Epidermal melanocyte (primary cell): ENCODE data around the gene CREB5.

Experiments
- DNase-seq: peaks from one replicate; pipeline ENCODE4 v3.0.0; 2011; ENCODE audit warnings: low spot score; ENCODE audit not compliant: insufficient read length

The CREB5 gene

GRCh38 chr7:28631995-28632394, 219.7 kb downstream of the CREB5 start:
- DNase-seq: no peak

- DNase-seq: no peak
These were observed 226.6 kb downstream of the CREB5 start for GRCh38 chr7:28638914-28639313.

- no peak for DNase-seq
These were observed 227.7 kb downstream of the CREB5 start for GRCh38 chr7:28640001-28640400.

- no peak for DNase-seq
These were observed 229.6 kb downstream of the CREB5 start for GRCh38 chr7:28641752-28642545.

- no peak for DNase-seq
These were observed 230.9 kb downstream of the CREB5 start for GRCh38 chr7:28643188-28643569.

- no peak for DNase-seq
These were observed 231.4 kb downstream of the CREB5 start for GRCh38 chr7:28643584-28644340.

- DNase-seq: no peak
These were observed 233.5 kb downstream of the CREB5 start for GRCh38 chr7:28645866-28646265.

GRCh38 chr7:28646376-28647075, 234.2 kb downstream of the CREB5 start:
- DNase-seq: no peak

- no peak for DNase-seq
These were observed 234.7 kb downstream of the CREB5 start for GRCh38 chr7:28647076-28647421.

- no peak for DNase-seq
These were observed 236.9 kb downstream of the CREB5 start for GRCh38 chr7:28649189-28649588.

- no peak for DNase-seq
These were observed 237.5 kb downstream of the CREB5 start for GRCh38 chr7:28649811-28650210.

- no peak for DNase-seq
These were observed 241.8 kb downstream of the CREB5 start for GRCh38 chr7:28654110-28654509.

GRCh38 chr7:28656529-28656928, 244.2 kb downstream of the CREB5 start:
- no peak for DNase-seq

GRCh38 chr7:28658381-28658780, 246.1 kb downstream of the CREB5 start:
- DNase-seq: no peak

- no peak for DNase-seq
These were observed 247.8 kb downstream of the CREB5 start for GRCh38 chr7:28660132-28660531.

- no peak for DNase-seq
These were observed 249.7 kb downstream of the CREB5 start for GRCh38 chr7:28661826-28662595.

GRCh38 chr7:28666154-28666553, 253.8 kb downstream of the CREB5 start:
- DNase-seq: no peak

- no peak for DNase-seq
These were observed 255.8 kb downstream of the CREB5 start for GRCh38 chr7:28668085-28668484.

- no peak for DNase-seq
These were observed 257.0 kb downstream of the CREB5 start for GRCh38 chr7:28669330-28669729.

GRCh38 chr7:28671526-28671925, 259.2 kb downstream of the CREB5 start:
- no peak for DNase-seq

GRCh38 chr7:28672397-28672797, 260.1 kb downstream of the CREB5 start:
- DNase-seq: no peak
